ENCODE data around the gene FOXN3. TPM values are rescaled to one million over a fixed set of nuclear protein-coding genes. Genes with fewer than 3 reads are reported as not detected.

Gene FOXN3
- total RNA-seq, 1 experiment from 2014 or later: 125 TPM

- no peak overlapping the region for H3K27ac ChIP-seq (ENCODE audit: insufficient read length, low read depth, low read length)
- H3K14ac ChIP-seq (ENCODE audit: insufficient read depth, low read length): no peak overlapping the region
- H2BK20ac ChIP-seq (ENCODE audit: low read depth, low read length, poor library complexity, severe bottlenecking): no peak overlapping the region
- no peak overlapping the region for H4K5ac ChIP-seq (ENCODE audit: insufficient read length, low read depth, low read length)
- peaks cover 40 to 67% (median 44%) of the 10 kb centered on the region in 3 experiments; a peak in 6 of 7 replicates for H3K36me3 Mint-ChIP-seq (ENCODE audit: insufficient read depth in 1 of 3, low read depth in 3 of 3)
- H3K18ac ChIP-seq (ENCODE audit: insufficient read length, low read depth, low read length): no peak overlapping the region
- no peak for TF ChIP-seq CTCF (conservative IDR thresholded peaks at IDR 0.05)
- no peak for DNase-seq
- no peaks in the 10 kb centered on the region for H3K27me3 ChIP-seq (ENCODE audit: insufficient read depth, low read length)
- no peak overlapping the region for H2AFZ ChIP-seq (ENCODE audit: low read length)
- H3K9me3 Mint-ChIP-seq: peaks cover 0 to 6% of the 10 kb centered on the region in 2 experiments; a peak in 1 of 5 replicates
- H4K20me1 ChIP-seq (ENCODE audit: control insufficient read depth, insufficient read depth, insufficient read length): no peaks in the 10 kb centered on the region
- no peak overlapping the region for H3T11ph ChIP-seq (ENCODE audit: low read length)
- no peaks in the 10 kb centered on the region for H3K27me3 Mint-ChIP-seq (ENCODE audit: low read depth)
- no peak overlapping the region for H3K9ac ChIP-seq (ENCODE audit: extremely low read depth, insufficient read length, low read length)
- no peak overlapping the region for H3K56ac ChIP-seq (ENCODE audit: insufficient read length, low read depth, low read length)
- no peak overlapping the region for H4K91ac ChIP-seq (ENCODE audit: insufficient read length, low read depth, low read length)
- H2BK12ac ChIP-seq (ENCODE audit: insufficient read length, low read depth, low read length): no peak overlapping the region
- H3K23ac ChIP-seq (ENCODE audit: insufficient read length, low read depth, low read length): no peak overlapping the region
- no peak overlapping the region for H3K4me3 Mint-ChIP-seq
- no peak overlapping the region for H3K4ac ChIP-seq (ENCODE audit: low read depth, low read length)
- no peaks in the 10 kb centered on the region for H3K23me2 ChIP-seq (ENCODE audit: insufficient read length, low read depth, low read length, poor library complexity, severe bottlenecking)
- no CpG with 5 or more reads among the region's 2 CpGs for WGBS (ENCODE audit: extremely low coverage, insufficient read length, low lambda C conversion rate)
- H3K79me2 ChIP-seq (ENCODE audit: insufficient read depth, low read length): no peaks in the 10 kb centered on the region
- no peak overlapping the region for H2BK15ac ChIP-seq (ENCODE audit: low read depth, low read length)
- H3K4me1 ChIP-seq (ENCODE audit: insufficient read depth, low read length): no peaks in the 10 kb centered on the region; the same call in 1 of the 2 replicates
- peaks cover 9 to 10% of the 10 kb centered on the region in 2 experiments for H3K4me1 Mint-ChIP-seq
- no peaks in the 10 kb centered on the region for H3K79me1 ChIP-seq (ENCODE audit: insufficient read depth, low read depth, low read length, poor library complexity, severe bottlenecking)
- no peak overlapping the region for H4K8ac ChIP-seq (replicated peaks; ENCODE audit: insufficient read length, low read depth, low read length)
- H3K27ac Mint-ChIP-seq: peak overlapping the region in 1 of 3 experiments; percentile 69; a peak in 2 of 7 replicates
- H2BK5ac ChIP-seq (ENCODE audit: insufficient read length, low read length): no peak overlapping the region
- no peak overlapping the region for H2AK5ac ChIP-seq (ENCODE audit: insufficient read length, low read length)
- H3K4me2 ChIP-seq (ENCODE audit: insufficient read depth, insufficient read length, low read length): no peak overlapping the region
- no peaks in the 10 kb centered on the region for H3K9me3 ChIP-seq (ENCODE audit: control insufficient read depth, low read depth, low read length)
- no peak overlapping the region for H2BK120ac ChIP-seq (ENCODE audit: low read depth, low read length, poor library complexity, severe bottlenecking)
Measured at GRCh38 chr14:89178376-89178775, 238.7 kb downstream of the FOXN3 start.
